CD4-positive, alpha-beta T cell treated with Interleukin-12 subunit alpha and Interleukin-12 subunit beta, for 1 hour (primary cell): Measurements from ENCODE around the gene SIRT7.
"Not testable (repeated sequence)": the region's sequence is repeated elsewhere in the genome, so short reads cannot be mapped to it uniquely, and the experiment has no call there.

Experiments
- DNase-seq: peaks from one replicate; pipeline ENCODE4 v3.0.0-alpha.2; 2020

The SIRT7 gene

GRCh38 chr17:81918832-81919545 lies 1.0 kb upstream of the SIRT7 start:
- DNase-seq = no peak

GRCh38 chr17:81918333-81918669 lies 325 bp upstream of the SIRT7 start:
- not testable (repeated sequence) for DNase-seq

GRCh38 chr17:81916234-81917001 lies 1.6 kb downstream of the SIRT7 start:
- no peak for DNase-seq

- no peak for DNase-seq
Observed at GRCh38 chr17:81915331-81915730, 2.6 kb downstream of the SIRT7 start.

GRCh38 chr17:81914103-81914850 lies 3.7 kb downstream of the SIRT7 start:
- DNase-seq = no peak

DNA sequence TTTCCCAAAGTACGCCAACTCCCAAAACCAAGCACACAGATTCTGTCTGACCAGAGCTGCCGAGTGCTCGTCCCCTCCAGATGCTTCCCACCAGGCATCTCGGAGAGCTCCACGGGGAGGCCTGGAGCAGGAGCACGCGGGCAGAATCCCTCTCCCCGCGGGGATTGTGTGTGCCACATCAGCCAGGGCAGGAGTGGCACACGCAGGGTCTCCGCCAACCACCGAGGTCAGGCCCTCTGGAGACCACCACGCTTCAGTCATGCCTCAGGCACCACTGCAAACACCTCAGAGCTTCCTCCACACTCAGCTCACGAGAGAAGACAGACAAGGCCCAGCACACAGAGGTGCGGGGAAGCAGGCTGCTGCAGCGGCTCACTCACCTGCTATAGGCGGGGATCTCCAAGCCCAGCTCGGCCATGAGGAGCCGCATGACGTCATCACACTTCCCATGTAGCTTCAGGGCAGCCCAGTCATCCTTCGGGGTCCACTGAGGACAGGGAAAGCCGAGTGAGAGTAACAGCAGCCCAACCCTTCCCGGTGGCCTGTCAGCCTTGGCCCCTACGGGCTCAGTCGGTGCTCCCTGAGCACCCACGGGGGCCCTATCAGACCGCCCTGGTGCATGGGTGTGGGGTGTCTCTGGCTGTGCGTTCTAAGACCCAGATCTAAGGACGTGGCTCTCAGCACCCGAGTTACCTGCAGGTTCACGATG lies 4.4 kb downstream of the SIRT7 start:
- DNase-seq = no peak

DNA sequence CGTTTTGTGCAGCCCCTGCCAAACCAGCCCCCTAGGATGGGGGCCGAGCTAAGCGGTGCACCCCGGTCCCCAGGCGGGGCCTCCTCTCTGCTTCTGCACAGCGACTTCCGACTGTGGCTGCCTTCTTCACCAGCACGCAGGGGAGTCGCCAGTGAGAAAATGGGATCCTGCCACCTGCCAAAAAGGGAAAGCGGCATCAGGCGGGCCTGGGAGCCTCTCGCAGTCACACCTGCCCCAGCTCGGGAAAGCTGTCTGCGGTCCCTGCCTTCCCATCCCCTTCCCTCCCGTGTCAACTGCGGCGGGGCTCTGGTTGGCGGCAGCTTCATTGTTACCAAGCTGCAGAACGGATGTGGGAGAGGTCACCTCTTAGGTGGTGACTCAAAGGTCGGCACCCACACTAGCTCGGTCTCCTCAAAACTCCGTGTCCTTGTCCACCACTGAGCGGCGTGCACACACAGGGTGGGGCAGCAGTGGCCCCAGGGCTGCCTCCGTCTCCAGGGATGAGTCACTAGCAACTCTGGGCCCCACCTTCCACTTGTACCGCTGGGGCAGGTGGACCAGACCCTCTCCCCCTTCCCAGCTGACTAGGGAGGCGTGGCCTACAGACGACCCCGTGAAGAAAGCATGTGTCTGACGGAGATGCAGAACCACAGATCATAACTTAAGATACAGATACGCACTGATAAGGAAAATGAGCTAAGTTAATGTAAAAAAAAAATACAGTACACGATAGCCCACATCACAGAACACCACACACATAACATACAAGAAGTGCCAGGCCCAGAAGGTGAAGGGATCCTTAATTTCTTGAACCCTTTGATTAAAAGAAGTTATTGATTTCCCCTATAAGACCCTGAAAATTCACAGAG lies 5.3 kb downstream of the SIRT7 start:
- no peak for DNase-seq

GRCh38 chr17:81911969-81912368 lies 6.0 kb downstream of the SIRT7 start:
- DNase-seq = no peak

- DNase-seq = peak; percentile 95
Observed at GRCh38 chr17:81911277-81911961, 6.6 kb downstream of the SIRT7 start, which contains the start of gene PCYT2. Gene PCYT2 (minus strand): TSS chr17:81911399. CDS start chr17:81911355, 44 bp downstream.

DNA sequence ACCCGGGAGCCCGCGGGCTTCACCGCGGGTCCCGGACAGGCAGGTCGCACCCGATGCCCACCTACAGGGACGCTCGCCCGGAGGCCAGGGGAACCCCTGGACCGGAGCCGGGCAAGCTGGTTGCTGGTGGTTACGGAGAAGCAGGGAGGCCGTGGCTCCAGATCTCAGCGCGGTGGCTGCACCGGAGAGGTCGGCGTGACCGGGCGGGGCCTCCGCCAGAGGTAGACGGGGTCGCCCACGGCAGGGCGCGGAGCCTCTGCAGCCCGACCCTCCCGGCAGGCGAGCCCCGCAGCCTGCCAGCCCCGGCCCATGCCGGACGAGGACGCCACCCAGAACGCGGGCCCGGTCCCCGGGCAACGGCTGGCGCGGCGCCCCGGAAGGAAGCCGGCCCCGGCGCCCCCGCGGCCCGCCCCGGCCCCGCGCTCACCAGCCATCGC lies 7.1 kb downstream of the SIRT7 start:
- DNase-seq = no peak

DNA sequence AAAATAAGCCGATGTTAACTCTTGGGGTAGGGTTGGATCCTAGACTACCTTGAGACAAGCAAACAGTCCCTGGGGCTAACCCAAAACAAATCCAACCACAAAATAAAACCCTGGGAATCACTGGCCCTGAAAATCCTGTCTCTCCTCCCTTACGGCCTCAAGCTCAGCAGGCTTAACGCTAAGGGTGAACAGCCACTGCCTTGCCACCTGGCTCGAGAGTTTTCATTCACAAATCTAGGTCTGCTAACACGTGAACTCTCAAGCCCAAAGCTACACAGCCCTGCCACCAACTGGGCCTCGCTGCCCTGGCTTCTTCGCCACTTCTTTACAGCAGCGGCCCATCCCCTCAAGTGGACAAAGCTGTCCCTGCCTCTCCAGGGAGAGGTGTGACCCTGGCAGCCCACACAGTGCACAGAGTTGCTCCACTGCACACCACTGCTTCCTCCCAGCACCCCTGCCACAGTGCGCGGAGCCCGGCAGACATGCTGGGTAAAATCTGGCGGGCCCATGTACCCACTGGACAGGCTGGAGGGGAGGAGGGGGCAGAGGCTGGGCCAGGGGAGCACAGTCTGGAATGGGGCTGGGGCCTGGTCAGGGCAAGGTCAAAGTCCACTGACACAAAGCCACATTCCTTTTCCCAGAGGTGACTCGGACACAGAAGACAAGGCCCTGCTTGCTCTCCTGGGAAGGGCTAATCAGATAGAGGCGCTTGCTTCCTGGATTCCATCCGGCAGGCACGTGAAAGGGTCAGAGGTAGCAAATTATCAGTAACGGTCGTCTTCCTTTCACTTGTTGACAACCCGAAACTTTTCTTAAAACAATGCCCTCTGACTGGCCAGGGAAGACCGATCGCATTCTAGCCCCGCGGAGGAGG lies 7.8 kb downstream of the SIRT7 start:
- no peak for DNase-seq

GRCh38 chr17:81909231-81909630 lies 8.7 kb downstream of the SIRT7 start:
- no peak for DNase-seq

DNA sequence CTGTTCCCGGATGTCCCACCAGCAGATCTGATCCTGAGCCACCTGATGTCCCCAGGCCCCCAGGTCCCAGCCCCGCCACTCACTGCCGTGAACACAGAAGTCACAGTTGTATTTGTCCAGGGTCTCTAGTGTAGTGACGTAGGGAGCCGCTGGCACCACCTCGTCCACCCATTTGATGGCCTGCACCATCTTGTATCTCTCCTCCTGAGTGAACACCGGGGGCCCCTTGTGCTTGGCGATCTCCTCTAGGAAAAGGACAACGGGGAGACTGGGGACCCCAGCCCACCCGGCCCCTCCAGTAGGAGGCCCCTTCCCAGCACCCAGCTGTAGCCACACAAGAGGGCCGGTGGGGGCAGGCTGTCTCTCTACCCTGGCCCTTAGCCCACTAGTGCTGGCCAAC lies 9.2 kb downstream of the SIRT7 start:
- DNase-seq = no peak

DNA sequence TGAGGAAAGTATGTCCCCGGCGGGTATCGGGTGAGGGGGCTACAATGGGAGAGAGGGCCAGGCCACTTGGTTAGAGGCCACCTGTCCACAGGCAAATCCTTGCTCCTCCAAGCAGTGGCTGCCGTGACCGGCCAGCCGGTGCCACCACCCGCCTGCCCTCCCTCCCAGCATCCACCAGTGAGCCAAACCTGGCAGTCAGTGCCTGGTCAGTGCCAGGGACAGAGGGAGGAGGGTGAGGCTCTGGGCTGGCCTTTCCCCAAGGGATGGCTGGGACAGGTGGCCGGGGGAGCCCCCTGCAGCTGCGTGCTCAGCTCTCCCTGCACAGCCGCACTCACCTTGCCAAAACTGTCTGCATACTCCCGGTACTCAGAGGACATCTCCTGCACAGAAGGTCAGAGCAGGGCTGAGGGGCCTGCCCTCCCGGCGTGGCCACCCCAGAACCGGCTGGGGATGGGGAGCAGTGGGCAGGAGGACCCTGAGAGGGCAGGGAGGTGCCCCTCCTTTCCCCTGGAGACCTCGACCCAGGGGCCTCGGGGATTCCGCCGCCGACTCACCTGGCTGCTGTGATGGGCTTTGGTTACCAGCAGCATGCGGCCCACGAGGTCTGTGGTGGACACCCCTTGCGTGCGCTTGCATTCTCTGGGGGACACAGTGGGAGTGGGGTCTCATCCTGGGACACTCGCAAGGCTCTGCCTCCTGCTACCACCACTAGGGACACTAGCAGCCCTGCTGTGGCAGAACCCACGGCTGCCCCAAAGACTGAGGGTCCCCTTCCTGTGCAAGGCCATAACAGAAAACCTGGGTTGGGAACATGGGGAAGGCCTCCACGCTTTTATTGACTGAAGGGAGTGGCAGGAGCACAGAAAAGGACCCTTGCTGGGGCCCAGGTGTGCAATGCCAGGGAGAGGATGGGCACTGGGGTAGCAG lies 10.5 kb downstream of the SIRT7 start:
- DNase-seq = no peak

DNA sequence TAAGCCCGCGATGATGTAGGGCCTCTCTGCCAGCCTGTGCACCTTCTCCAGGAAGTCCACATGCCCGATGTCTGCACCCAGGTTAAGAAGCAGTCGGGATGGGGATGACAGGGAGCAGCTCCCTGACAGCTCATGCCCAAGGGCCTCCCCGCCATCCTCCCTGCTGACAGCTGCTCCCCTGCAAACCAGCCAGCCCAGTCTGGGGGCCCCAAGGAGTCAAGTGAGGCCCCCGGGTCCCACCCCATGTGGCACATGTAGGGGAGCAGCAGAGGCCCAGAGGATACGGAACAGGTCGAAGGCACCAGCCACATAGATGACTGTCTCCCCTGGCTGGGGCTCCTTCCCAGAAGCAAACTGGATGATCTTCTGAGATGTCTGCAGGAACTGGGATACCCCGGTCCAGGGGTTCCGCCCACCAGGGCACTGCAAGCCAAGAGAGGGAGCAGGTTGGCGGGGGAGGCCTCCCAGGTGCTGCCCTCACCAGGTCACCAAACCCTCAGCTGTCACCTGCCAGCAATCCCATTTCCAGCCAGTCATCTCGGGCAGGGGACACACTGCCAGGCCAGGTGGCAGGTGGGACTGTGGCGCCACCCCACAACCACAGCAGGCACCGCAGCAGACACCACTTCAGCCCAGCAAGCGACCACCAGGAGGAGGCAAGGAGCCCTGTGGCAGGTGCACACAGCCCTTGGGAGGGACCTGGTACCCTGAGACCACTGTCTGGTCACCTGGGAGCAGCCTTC lies 11.3 kb downstream of the SIRT7 start:
- no peak for DNase-seq

DNA sequence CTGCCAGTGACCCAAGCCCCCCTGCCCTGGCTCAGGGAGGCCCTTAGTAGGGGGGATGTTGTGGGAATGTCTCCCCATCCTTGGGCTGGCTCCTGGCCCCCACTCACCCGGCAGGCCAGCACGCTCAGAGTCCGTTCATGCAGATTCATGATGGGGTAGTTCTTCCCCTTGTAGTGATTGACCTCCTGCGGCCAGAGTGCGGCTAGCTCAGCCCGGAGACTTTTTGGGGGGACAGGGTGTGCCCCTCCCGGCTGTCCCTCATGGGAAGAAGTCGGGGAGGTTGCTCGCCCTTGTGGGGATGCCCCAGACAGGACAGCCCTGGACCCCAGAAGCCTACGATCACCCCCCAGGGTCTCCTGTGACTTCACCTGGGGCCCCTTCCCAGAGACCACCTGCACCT lies 12.0 kb downstream of the SIRT7 start:
- no peak for DNase-seq

DNA sequence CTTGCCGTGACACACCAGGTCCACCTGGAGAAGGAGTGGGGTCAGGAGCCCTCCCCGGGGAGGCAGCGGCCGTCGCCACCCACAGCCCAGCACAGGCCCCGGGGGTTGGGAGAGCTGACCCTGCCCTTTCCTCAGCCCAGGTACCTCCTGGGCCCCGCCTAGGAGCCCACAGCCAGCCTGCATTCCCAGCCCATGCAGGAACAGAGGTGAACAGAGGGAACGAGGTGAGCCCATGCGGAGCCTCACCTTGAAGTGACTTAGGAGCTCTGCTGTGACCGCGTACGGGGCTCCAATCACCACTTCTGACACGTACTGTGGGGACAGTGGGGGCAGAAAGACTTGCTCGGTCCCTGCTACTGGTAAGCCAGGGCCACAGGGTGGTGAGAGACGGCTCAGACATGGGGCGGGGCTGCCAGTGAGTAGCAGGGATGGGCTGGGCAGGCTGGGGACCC lies 12.5 kb downstream of the SIRT7 start:
- DNase-seq = no peak
